Astrocyte of the spinal cord (primary cell): ENCODE measurements around the gene YTHDF2.
"Not testable (repeated sequence)": the region's sequence is repeated elsewhere in the genome, so short reads cannot be mapped to it uniquely, and the experiment has no call there.

Source experiments
- DNase-seq: peaks from one replicate; pipeline ENCODE4 v3.0.0; 2011; ENCODE audit warnings: low read depth, low spot score
- H3K4me3 ChIP-seq: 2 replicates; pipeline ENCODE4 v1.5.1; 2011; ENCODE audit warnings: low read depth, mild to moderate bottlenecking, low read length, moderate library complexity
- in situ Hi-C: cut with HindIII; loops from 2 replicates; pipeline ENCODE4 v1.10.0; 2017; ENCODE audit warnings: low sequenced_read_pairs
- TF ChIP-seq, protein P1 (sequence below): IDR thresholded peaks from 2 replicates; pipeline ENCODE4 v1.5.1; 2012; ENCODE audit warnings: low read depth, mild to moderate bottlenecking, low read length, inconsistent platforms

Gene YTHDF2

GRCh38 chr1:28736450-28737306 is at the start of gene YTHDF2:
Gene YTHDF2 (plus strand): TSS chr1:28736940. CDS start chr1:28737121, 181 bp downstream.
- in situ Hi-C loops = no loop called here
- peak; percentile 98 for DNase-seq
- peak within 1 kb of the TSS; percentile 94 for H3K4me3 ChIP-seq
- TF ChIP-seq, protein P1, sequence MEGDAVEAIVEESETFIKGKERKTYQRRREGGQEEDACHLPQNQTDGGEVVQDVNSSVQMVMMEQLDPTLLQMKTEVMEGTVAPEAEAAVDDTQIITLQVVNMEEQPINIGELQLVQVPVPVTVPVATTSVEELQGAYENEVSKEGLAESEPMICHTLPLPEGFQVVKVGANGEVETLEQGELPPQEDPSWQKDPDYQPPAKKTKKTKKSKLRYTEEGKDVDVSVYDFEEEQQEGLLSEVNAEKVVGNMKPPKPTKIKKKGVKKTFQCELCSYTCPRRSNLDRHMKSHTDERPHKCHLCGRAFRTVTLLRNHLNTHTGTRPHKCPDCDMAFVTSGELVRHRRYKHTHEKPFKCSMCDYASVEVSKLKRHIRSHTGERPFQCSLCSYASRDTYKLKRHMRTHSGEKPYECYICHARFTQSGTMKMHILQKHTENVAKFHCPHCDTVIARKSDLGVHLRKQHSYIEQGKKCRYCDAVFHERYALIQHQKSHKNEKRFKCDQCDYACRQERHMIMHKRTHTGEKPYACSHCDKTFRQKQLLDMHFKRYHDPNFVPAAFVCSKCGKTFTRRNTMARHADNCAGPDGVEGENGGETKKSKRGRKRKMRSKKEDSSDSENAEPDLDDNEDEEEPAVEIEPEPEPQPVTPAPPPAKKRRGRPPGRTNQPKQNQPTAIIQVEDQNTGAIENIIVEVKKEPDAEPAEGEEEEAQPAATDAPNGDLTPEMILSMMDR = peak; percentile 87

- H3K4me3 ChIP-seq, in situ Hi-C loops, DNase-seq: not testable (repeated sequence)
Measured at GRCh38 chr1:28691627-28692026, 45.1 kb upstream of the YTHDF2 start.

GRCh38 chr1:28703629-28704028 is 33.1 kb upstream of the YTHDF2 start:
- in situ Hi-C loops = no loop called here
- H3K4me3 ChIP-seq = no peak overlapping the region
- TF ChIP-seq, protein P1 = no peak
- no peak for DNase-seq

GRCh38 chr1:28716336-28716735 is 20.4 kb upstream of the YTHDF2 start:
- no peak overlapping the region for H3K4me3 ChIP-seq

DNA sequence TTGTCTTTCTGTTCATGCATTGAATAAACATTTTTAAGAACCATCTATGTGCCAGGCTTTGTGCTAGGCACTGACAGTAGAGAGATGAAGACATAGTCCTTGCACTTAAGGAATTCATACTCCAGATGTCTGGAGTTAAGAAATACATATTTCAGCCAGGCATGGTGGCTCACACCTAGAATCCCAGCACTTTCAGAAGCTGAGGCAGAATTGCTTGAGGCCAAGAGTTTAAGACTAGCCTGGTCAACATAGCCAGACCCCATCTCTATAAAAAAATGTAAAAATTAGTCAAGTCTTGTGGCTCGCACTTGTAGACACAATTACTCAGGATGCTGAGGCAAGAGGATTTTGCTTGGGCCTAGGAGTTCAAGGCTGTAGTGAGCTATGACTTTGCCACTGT is 18.6 kb upstream of the YTHDF2 start:
- H3K4me3 ChIP-seq = no peak overlapping the region
- in situ Hi-C loops = no loop called here
- no peak for DNase-seq
- TF ChIP-seq, protein P1 = no peak

More at GRCh38 chr1:28716336-28716735, 20.4 kb upstream of the YTHDF2 start:
- in situ Hi-C loops = no loop called here
- TF ChIP-seq, protein P1 = no peak
- DNase-seq = no peak

DNA sequence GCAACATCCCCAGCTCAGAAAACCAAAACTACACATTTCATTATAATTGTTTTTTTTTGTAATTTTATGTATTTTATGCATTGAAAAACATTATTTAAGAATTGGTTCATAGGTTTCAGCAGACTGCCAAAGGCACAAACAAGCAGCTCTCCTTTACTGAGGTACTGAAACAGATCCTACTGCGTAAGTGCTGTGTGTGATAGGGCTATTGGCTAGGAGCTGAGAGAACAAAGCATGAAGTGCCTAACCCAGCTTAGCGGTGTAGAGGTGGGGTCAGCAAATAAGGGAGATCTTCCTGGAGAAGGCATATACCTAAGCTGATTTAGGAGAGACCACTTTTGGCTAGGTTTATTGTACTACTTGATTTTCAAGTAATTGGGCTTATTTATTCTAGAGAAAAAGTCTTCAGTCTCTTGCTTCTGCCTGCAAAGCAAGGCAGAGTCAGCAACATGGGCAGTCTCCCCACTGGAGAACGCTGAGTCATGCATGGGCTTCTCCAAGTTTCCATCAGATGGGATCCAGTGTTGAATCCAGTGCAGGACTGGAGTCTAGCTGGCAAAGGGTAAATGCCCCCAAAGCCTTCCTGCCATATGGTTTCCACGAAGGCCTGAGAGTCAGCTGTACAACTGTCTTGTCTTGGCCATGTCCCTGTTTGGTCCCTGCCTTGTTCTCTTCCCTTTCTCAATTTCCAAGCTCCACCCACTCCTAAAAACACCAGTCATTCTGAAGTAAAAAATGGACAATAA is 18.0 kb upstream of the YTHDF2 start:
- no peak overlapping the region for H3K4me3 ChIP-seq
- DNase-seq = peak; percentile 57
- in situ Hi-C loops = no loop called here
- TF ChIP-seq, protein P1 = no peak

DNA sequence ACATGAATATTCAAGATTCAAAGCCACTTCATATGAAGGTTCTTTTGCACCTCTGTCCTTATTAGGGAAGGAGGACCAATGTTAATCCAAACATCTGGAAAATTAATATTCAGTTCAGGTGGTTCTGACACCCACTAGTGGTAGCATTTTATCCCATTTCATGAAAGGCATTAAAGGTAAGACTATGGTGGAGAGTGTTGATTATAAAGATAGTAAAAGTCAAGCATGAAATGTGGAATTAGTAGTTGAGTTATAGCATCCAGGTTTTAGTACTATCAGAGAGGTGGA is 17.5 kb upstream of the YTHDF2 start:
- in situ Hi-C loops = no loop called here
- TF ChIP-seq, protein P1 = no peak
- no peak for DNase-seq

More for the DNA sequence above, 17.5 kb upstream of the YTHDF2 start:
- H3K4me3 ChIP-seq = no peak overlapping the region
